ENCODE data around the gene KCNJ16. TPM values are rescaled to one million over a fixed set of nuclear protein-coding genes. Genes with fewer than 3 reads are reported as not detected.

Gene KCNJ16
- total RNA-seq, 1 donor from 2014 or later: 0.17 TPM

DNA sequence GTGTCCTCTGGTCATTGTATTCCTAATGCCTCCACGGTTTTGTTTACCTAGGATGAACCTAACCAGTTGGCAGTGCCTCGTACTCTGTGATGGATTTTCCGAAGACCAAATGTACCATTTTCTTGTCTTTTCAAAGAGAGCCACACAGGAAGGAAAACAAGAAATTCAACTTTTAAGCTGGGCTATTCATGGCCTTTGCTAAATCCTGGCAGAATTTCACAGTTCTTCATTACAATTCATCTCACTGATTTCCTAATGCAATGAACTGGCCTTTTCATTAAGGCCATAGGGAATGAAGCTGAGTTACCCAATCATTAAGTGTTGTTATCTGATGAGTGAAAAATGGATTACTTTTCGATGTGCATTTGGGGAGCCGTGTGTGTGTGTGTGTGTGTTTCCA is 7.9 kb upstream of the KCNJ16 start:
- H3K27me3 Mint-ChIP-seq (ENCODE audit: low read depth): no peaks in the 10 kb centered on the region
- DNase-seq (ENCODE audit: low spot score): no peak
- H3K4me1 Mint-ChIP-seq (ENCODE audit: low read depth): peaks cover 8% of the 10 kb centered on the region
- no peaks in the 10 kb centered on the region for H3K36me3 Mint-ChIP-seq (ENCODE audit: low read depth)
- H3K27ac Mint-ChIP-seq (ENCODE audit: unreplicated experiment): no peak overlapping the region
- H3K4me3 Mint-ChIP-seq (ENCODE audit: unreplicated experiment): no peak overlapping the region
- TF ChIP-seq, protein P1, sequence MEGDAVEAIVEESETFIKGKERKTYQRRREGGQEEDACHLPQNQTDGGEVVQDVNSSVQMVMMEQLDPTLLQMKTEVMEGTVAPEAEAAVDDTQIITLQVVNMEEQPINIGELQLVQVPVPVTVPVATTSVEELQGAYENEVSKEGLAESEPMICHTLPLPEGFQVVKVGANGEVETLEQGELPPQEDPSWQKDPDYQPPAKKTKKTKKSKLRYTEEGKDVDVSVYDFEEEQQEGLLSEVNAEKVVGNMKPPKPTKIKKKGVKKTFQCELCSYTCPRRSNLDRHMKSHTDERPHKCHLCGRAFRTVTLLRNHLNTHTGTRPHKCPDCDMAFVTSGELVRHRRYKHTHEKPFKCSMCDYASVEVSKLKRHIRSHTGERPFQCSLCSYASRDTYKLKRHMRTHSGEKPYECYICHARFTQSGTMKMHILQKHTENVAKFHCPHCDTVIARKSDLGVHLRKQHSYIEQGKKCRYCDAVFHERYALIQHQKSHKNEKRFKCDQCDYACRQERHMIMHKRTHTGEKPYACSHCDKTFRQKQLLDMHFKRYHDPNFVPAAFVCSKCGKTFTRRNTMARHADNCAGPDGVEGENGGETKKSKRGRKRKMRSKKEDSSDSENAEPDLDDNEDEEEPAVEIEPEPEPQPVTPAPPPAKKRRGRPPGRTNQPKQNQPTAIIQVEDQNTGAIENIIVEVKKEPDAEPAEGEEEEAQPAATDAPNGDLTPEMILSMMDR (IDR thresholded peaks at IDR 0.05): no peak
- no peaks in the 10 kb centered on the region for H3K9me3 Mint-ChIP-seq (ENCODE audit: low read depth)

DNA sequence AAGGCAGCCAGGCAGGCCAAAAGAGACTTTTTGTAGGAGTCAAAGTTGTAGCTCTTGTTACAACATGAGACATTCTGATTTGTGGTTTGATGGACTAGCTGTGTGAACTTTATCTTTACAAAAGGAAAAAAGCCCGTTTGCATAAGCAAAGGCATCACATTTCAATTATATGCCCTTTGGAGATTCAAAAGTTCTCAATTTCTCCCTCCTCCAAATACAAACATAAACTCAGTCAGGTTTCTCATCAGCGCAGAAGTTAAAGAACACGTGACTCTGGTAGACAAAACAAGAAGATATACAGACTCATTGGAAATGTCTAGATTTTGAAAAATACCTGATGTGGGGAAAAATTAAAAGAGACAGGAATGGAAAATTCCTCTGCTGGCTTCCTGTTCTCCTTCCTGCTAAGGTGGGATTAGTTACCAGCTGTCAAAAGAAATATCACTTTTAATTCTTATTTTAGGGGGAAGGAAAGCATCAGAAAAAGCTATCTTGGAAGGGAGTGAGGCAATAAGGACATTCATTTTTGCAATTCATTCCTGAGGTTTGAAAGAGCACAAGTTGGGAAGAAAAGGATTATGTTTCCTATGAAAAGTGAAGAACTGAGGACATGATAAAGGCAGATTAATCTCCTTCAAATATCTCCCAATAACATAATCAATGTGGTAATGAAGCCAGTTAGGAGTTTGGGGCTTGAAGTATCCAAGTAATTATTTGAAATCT is 4.6 kb upstream of the KCNJ16 start:
- H3K9me3 Mint-ChIP-seq (ENCODE audit: low read depth): no peaks in the 10 kb centered on the region
- H3K4me1 Mint-ChIP-seq (ENCODE audit: low read depth): peaks cover 8% of the 10 kb centered on the region
- no peaks in the 10 kb centered on the region for H3K36me3 Mint-ChIP-seq (ENCODE audit: low read depth)
- no peak overlapping the region for H3K4me3 Mint-ChIP-seq (ENCODE audit: unreplicated experiment)
- TF ChIP-seq, protein P1 (IDR thresholded peaks at IDR 0.05): no peak
- H3K27me3 Mint-ChIP-seq (ENCODE audit: low read depth): no peaks in the 10 kb centered on the region
- H3K27ac Mint-ChIP-seq (ENCODE audit: unreplicated experiment): no peak overlapping the region
- no peak for DNase-seq (ENCODE audit: low spot score)

DNA sequence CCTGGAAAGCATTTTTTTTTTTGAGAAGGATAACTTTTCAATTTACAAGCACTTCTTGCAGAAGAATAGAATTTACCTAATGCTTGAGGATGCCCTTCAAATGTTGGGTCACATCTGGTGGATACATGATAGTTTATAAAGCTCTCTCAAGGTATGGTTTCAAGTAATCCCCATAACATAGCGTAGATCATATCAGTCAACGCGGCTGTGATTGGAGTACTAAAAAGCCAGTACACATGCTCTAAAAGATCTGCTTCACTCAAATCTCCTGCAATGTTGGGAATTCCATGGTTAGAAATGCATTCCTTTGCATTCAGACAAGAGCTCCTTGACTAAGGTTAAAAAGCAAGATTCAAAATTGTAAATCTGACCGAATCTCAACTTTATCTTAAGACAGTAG is 3.9 kb upstream of the KCNJ16 start:
- Mint-ChIP-seq H3K4me3 (ENCODE audit: unreplicated experiment) (no peak overlapping the region), H3K27me3 (ENCODE audit: low read depth) (no peaks in the 10 kb centered on the region), H3K4me1 (ENCODE audit: low read depth) (peaks cover 11% of the 10 kb centered on the region), H3K36me3 (ENCODE audit: low read depth) (no peaks in the 10 kb centered on the region), H3K9me3 (ENCODE audit: low read depth) (no peaks in the 10 kb centered on the region), H3K27ac (ENCODE audit: unreplicated experiment) (no peak overlapping the region)
- TF ChIP-seq, protein P1 (IDR thresholded peaks at IDR 0.05): no peak
- DNase-seq (ENCODE audit: low spot score): no peak

DNA sequence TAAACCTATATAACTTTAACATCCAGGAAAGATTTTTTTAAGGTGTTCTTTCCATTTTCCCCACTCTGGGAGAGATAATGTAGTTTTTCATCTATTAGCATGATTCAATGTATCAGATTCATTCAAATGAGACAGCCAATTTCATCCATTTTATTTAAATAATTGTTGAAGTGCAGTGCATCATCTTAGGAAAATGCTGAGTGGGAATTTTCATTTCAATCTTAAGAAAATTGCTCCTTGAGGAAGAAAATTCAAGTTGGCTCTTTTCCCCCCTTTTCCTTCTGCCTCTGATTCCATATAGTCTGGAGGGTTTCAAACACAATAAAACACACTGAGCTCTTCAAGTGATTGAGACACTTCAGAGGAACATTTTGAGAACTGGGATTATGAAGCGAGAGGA is 3.4 kb upstream of the KCNJ16 start:
- TF ChIP-seq, protein P1 (IDR thresholded peaks at IDR 0.05): no peak
- Mint-ChIP-seq H3K4me3 (ENCODE audit: unreplicated experiment) (no peak overlapping the region), H3K9me3 (ENCODE audit: low read depth) (no peaks in the 10 kb centered on the region), H3K27ac (ENCODE audit: unreplicated experiment) (no peak overlapping the region), H3K4me1 (ENCODE audit: low read depth) (peaks cover 15% of the 10 kb centered on the region), H3K27me3 (ENCODE audit: low read depth) (no peaks in the 10 kb centered on the region), H3K36me3 (ENCODE audit: low read depth) (no peaks in the 10 kb centered on the region)
- DNase-seq (ENCODE audit: low spot score): no peak

DNA sequence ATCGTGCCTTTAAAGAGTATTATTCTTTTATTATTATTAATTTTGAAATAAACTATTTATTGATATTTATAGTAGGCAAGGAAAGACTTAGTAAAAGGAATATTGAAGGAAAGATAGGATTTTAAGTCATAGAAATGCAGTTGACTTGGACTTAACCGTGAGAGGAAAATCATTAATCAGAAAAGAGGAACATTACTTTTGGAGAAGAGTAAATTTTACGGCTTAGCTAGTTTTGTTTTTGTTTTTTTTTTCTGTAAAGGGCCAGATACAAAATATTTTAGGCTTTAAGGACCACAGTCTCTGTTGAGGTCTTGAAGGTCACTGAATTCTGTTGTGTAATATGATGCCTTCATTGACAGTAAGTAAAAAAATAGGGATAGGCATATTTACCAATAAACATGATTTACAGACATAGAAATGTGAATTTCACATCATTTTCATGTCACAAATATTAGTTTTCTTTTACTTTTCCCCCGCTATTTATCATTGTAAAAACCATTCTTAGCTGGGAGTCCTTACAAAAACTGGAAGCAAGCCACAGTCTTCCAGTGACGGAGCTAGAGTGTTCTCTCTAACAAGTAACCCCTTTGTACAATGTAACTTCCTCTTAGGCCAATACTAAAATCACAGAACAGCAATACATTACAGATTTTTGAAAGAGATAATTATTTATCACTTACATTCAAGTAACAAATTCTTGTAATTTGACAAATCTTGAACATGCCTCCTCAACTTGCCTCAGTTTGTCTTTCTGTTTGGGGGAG is 2.3 kb upstream of the KCNJ16 start:
- Mint-ChIP-seq H3K27ac (ENCODE audit: unreplicated experiment) (no peak overlapping the region), H3K36me3 (ENCODE audit: low read depth) (no peaks in the 10 kb centered on the region), H3K9me3 (ENCODE audit: low read depth) (no peaks in the 10 kb centered on the region), H3K27me3 (ENCODE audit: low read depth) (no peaks in the 10 kb centered on the region), H3K4me3 (ENCODE audit: unreplicated experiment) (no peak overlapping the region), H3K4me1 (ENCODE audit: low read depth) (peaks cover 21% of the 10 kb centered on the region)
- TF ChIP-seq, protein P1 (IDR thresholded peaks at IDR 0.05): no peak
- DNase-seq (ENCODE audit: low spot score): no peak
